WTC11 (cell line): ENCODE measurements around the gene KLHL14. TPM values are rescaled to one million over a fixed set of nuclear protein-coding genes. Genes with fewer than 3 reads are reported as not detected.

ENCODE experiments used
- ATAC-seq: fragments of 200-7000 bp; cut with Tn5 transposase; 2 replicates; pipeline ENCODE4 v1.10.0; 2021; ENCODE audit warnings: mild to moderate bottlenecking, moderate library complexity
- CTCF ChIA-PET: fragments of 300-600 bp; sonication (Branson Sonifier 250); formaldehyde crosslinking; loops from one replicate; lab custom pipeline; 2021; ENCODE audit warnings: antibody characterized with exemption; lab: Charles Lee
- POLR2A ChIA-PET: fragments of 350-600 bp; sonication (Branson Sonifier 250); formaldehyde crosslinking; loops from one replicate; lab custom pipeline; 2021; ENCODE audit warnings: antibody characterized with exemption; lab: Charles Lee
- DNase-seq: peaks from one replicate; pipeline ENCODE4 v3.0.0; 2021; ENCODE audit warnings: low spot score
- H3K27ac Mint-ChIP-seq: 2 replicates; pipeline ENCODE4 v1.8.0; 2021; ENCODE audit warnings: mixed read lengths
- H3K27me3 Mint-ChIP-seq: 2 replicates; pipeline ENCODE4 v1.8.0; 2021; ENCODE audit warnings: low read depth, mild to moderate bottlenecking, moderate library complexity, mixed read lengths
- H3K36me3 Mint-ChIP-seq: 2 replicates; pipeline ENCODE4 v1.8.0; 2021; ENCODE audit warnings: mixed read lengths
- H3K4me1 Mint-ChIP-seq: 2 replicates; pipeline ENCODE4 v1.8.0; 2022; ENCODE audit warnings: mixed read lengths
- H3K4me3 Mint-ChIP-seq: 2 replicates; pipeline ENCODE4 v1.8.0; 2021; ENCODE audit warnings: mild to moderate bottlenecking, moderate library complexity, mixed read lengths
- H3K9me3 Mint-ChIP-seq: 2 replicates; pipeline ENCODE4 v1.8.0; 2021; ENCODE audit warnings: mixed read lengths
- ATF2 ChIP-seq: sonication (generic); formaldehyde crosslinking; IDR thresholded peaks from 2 replicates; pipeline ENCODE4 v1.8.1; 2022; ENCODE audit warnings: low read depth, missing genetic modification reagents, borderline replicate concordance
- HMGXB4 ChIP-seq: sonication (generic); formaldehyde crosslinking; IDR thresholded peaks from 2 replicates; pipeline ENCODE4 v1.8.1; 2023; ENCODE audit warnings: mild to moderate bottlenecking, moderate library complexity, missing genetic modification reagents
- MXD4 ChIP-seq: fragments of 250-450 bp; sonication (Bioruptor Pico); IDR thresholded peaks from 2 replicates; pipeline ENCODE4 v1.8.0; 2021; ENCODE audit warnings: mild to moderate bottlenecking, moderate library complexity, borderline replicate concordance
- NFE2L1 ChIP-seq: sonication (generic); formaldehyde crosslinking; IDR thresholded peaks from 2 replicates; pipeline ENCODE4 v1.8.1; 2023; ENCODE audit warnings: missing genetic modification reagents
- NR1H2 ChIP-seq: sonication (generic); formaldehyde crosslinking; IDR thresholded peaks from 2 replicates; pipeline ENCODE4 v1.9.0; 2021; ENCODE audit warnings: mild to moderate bottlenecking, moderate library complexity, missing genetic modification reagents
- NR2C2 ChIP-seq: sonication (generic); formaldehyde crosslinking; IDR thresholded peaks from 2 replicates; pipeline ENCODE4 v1.8.0; 2022; ENCODE audit warnings: mild to moderate bottlenecking, missing genetic modification reagents
- PRRX2 ChIP-seq: fragments of 250-450 bp; sonication (Bioruptor Pico); IDR thresholded peaks from 2 replicates; pipeline ENCODE4 v1.8.0; 2021; ENCODE audit warnings: mild to moderate bottlenecking
- ZBTB21 ChIP-seq: sonication (generic); formaldehyde crosslinking; IDR thresholded peaks from 2 replicates; pipeline ENCODE4 v1.8.1; 2023; ENCODE audit warnings: mild to moderate bottlenecking, missing genetic modification reagents, borderline replicate concordance
- ZNF219 ChIP-seq: sonication (generic); formaldehyde crosslinking; IDR thresholded peaks from 2 replicates; pipeline ENCODE4 v1.8.0; 2023; ENCODE audit warnings: missing genetic modification reagents, mild to moderate bottlenecking, borderline replicate concordance
- ZNF263 ChIP-seq: sonication (generic); formaldehyde crosslinking; IDR thresholded peaks from 2 replicates; pipeline ENCODE4 v1.8.1; 2022; ENCODE audit warnings: low read depth, mild to moderate bottlenecking, moderate library complexity, missing genetic modification reagents
- total RNA-seq: library from RNA; stranded (reverse); gene quantifications from 3 replicates; pipeline ENCODE4 v1.2.3, GENCODE V29; 2021
- TF ChIP-seq, protein P1 (sequence below): sonication (generic); formaldehyde crosslinking; IDR thresholded peaks from 2 replicates; pipeline ENCODE4 v1.8.1; 2022; ENCODE audit warnings: mild to moderate bottlenecking, missing genetic modification reagents, moderate library complexity, borderline replicate concordance
- TF ChIP-seq, protein P2 (sequence below): sonication (generic); formaldehyde crosslinking; IDR thresholded peaks from 2 replicates; pipeline ENCODE4 v1.8.0; 2022; ENCODE audit warnings: missing genetic modification reagents
- TF ChIP-seq, protein P3 (sequence below): fragments of 200-600 bp; IDR thresholded peaks from 2 replicates; pipeline ENCODE4 v1.8.0; 2022; ENCODE audit warnings: antibody characterized with exemption
- TF ChIP-seq, protein P4 (sequence below): sonication (generic); formaldehyde crosslinking; IDR thresholded peaks from 2 replicates; pipeline ENCODE4 v1.8.1; 2022; ENCODE audit warnings: low read depth, mild to moderate bottlenecking, moderate library complexity, missing genetic modification reagents, borderline replicate concordance
- TF ChIP-seq, protein P5 (sequence below): fragments of 250-450 bp; sonication (Bioruptor Pico); IDR thresholded peaks from 2 replicates; pipeline ENCODE4 v2.1.2; 2022; ENCODE audit warnings: mild to moderate bottlenecking, moderate library complexity
- TF ChIP-seq, protein P6 (sequence below): sonication (generic); formaldehyde crosslinking; IDR thresholded peaks from 2 replicates; pipeline ENCODE4 v1.8.1; 2022; ENCODE audit warnings: mild to moderate bottlenecking, moderate library complexity, missing genetic modification reagents

The KLHL14 gene
- total RNA-seq, 1 experiment from 2014 or later, result 4.3 TPM

- peaks cover 4% of the 10 kb centered on the region; the same call in 1 of the 2 replicates for H3K9me3 Mint-ChIP-seq
- no peaks in the 10 kb centered on the region for H3K36me3 Mint-ChIP-seq
- H3K4me1 Mint-ChIP-seq, result peaks cover 7% of the 10 kb centered on the region
- H3K27me3 Mint-ChIP-seq, result no peaks in the 10 kb centered on the region
- ChIA-PET CTCF (no interaction called here), POLR2A (no interaction called here)
- no peak overlapping the region for H3K27ac Mint-ChIP-seq
- ATAC-seq (no peak), DNase-seq (no peak)
- no peak overlapping the region for H3K4me3 Mint-ChIP-seq
- TF ChIP-seq, protein P1, sequence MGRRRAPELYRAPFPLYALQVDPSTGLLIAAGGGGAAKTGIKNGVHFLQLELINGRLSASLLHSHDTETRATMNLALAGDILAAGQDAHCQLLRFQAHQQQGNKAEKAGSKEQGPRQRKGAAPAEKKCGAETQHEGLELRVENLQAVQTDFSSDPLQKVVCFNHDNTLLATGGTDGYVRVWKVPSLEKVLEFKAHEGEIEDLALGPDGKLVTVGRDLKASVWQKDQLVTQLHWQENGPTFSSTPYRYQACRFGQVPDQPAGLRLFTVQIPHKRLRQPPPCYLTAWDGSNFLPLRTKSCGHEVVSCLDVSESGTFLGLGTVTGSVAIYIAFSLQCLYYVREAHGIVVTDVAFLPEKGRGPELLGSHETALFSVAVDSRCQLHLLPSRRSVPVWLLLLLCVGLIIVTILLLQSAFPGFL (CRISPR knock-in tag), result no peak
- no peak for TF ChIP-seq PRRX2 (CRISPR knock-in tag)
Measured at GRCh38 chr18:32634876-32635431, 137.9 kb downstream of the KLHL14 start.

- Mint-ChIP-seq H3K36me3 (no peaks in the 10 kb centered on the region), H3K27ac (no peak overlapping the region), H3K4me3 (no peak overlapping the region), H3K9me3 (peaks cover 11% of the 10 kb centered on the region), H3K27me3 (no peaks in the 10 kb centered on the region), H3K4me1 (no peaks in the 10 kb centered on the region)
- CTCF ChIA-PET, result no interaction called here
- DNase-seq, result no peak
- no peak for ATAC-seq
- POLR2A ChIA-PET, result interaction anchor here (0.6 kb wide), 1 partner anchor 203 kb away, joined by 3 read pairs; no protein-coding TSS in a partner anchor
- TF ChIP-seq, protein P2, sequence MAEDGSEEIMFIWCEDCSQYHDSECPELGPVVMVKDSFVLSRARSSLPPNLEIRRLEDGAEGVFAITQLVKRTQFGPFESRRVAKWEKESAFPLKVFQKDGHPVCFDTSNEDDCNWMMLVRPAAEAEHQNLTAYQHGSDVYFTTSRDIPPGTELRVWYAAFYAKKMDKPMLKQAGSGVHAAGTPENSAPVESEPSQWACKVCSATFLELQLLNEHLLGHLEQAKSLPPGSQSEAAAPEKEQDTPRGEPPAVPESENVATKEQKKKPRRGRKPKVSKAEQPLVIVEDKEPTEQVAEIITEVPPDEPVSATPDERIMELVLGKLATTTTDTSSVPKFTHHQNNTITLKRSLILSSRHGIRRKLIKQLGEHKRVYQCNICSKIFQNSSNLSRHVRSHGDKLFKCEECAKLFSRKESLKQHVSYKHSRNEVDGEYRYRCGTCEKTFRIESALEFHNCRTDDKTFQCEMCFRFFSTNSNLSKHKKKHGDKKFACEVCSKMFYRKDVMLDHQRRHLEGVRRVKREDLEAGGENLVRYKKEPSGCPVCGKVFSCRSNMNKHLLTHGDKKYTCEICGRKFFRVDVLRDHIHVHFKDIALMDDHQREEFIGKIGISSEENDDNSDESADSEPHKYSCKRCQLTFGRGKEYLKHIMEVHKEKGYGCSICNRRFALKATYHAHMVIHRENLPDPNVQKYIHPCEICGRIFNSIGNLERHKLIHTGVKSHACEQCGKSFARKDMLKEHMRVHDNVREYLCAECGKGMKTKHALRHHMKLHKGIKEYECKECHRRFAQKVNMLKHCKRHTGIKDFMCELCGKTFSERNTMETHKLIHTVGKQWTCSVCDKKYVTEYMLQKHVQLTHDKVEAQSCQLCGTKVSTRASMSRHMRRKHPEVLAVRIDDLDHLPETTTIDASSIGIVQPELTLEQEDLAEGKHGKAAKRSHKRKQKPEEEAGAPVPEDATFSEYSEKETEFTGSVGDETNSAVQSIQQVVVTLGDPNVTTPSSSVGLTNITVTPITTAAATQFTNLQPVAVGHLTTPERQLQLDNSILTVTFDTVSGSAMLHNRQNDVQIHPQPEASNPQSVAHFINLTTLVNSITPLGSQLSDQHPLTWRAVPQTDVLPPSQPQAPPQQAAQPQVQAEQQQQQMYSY (CRISPR knock-in tag), result no peak
- TF ChIP-seq, protein P3, sequence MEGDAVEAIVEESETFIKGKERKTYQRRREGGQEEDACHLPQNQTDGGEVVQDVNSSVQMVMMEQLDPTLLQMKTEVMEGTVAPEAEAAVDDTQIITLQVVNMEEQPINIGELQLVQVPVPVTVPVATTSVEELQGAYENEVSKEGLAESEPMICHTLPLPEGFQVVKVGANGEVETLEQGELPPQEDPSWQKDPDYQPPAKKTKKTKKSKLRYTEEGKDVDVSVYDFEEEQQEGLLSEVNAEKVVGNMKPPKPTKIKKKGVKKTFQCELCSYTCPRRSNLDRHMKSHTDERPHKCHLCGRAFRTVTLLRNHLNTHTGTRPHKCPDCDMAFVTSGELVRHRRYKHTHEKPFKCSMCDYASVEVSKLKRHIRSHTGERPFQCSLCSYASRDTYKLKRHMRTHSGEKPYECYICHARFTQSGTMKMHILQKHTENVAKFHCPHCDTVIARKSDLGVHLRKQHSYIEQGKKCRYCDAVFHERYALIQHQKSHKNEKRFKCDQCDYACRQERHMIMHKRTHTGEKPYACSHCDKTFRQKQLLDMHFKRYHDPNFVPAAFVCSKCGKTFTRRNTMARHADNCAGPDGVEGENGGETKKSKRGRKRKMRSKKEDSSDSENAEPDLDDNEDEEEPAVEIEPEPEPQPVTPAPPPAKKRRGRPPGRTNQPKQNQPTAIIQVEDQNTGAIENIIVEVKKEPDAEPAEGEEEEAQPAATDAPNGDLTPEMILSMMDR, result no peak
- TF ChIP-seq, protein P1 (CRISPR knock-in tag), result no peak
- TF ChIP-seq ZNF219 (CRISPR knock-in tag), result no peak
- TF ChIP-seq, protein P4, sequence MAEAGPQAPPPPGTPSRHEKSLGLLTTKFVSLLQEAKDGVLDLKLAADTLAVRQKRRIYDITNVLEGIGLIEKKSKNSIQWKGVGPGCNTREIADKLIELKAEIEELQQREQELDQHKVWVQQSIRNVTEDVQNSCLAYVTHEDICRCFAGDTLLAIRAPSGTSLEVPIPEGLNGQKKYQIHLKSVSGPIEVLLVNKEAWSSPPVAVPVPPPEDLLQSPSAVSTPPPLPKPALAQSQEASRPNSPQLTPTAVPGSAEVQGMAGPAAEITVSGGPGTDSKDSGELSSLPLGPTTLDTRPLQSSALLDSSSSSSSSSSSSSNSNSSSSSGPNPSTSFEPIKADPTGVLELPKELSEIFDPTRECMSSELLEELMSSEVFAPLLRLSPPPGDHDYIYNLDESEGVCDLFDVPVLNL (CRISPR knock-in tag), result no peak
- no peak for TF ChIP-seq HMGXB4
- no peak for TF ChIP-seq ZNF263 (CRISPR knock-in tag)
- TF ChIP-seq, protein P5, sequence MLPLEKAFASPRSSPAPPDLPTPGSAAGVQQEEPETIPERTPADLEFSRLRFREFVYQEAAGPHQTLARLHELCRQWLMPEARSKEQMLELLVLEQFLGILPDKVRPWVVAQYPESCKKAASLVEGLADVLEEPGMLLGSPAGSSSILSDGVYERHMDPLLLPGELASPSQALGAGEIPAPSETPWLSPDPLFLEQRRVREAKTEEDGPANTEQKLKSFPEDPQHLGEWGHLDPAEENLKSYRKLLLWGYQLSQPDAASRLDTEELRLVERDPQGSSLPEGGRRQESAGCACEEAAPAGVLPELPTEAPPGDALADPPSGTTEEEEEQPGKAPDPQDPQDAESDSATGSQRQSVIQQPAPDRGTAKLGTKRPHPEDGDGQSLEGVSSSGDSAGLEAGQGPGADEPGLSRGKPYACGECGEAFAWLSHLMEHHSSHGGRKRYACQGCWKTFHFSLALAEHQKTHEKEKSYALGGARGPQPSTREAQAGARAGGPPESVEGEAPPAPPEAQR (CRISPR knock-in tag), result no peak
- no peak for TF ChIP-seq MXD4
- TF ChIP-seq NFE2L1, result no peak
- no peak for TF ChIP-seq NR2C2 (CRISPR knock-in tag)
- no peak for TF ChIP-seq ATF2 (CRISPR knock-in tag)
- no peak for TF ChIP-seq NR1H2 (CRISPR knock-in tag)
- TF ChIP-seq, protein P6, sequence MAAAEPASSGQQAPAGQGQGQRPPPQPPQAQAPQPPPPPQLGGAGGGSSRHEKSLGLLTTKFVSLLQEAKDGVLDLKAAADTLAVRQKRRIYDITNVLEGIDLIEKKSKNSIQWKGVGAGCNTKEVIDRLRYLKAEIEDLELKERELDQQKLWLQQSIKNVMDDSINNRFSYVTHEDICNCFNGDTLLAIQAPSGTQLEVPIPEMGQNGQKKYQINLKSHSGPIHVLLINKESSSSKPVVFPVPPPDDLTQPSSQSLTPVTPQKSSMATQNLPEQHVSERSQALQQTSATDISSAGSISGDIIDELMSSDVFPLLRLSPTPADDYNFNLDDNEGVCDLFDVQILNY (CRISPR knock-in tag), result no peak
- no peak for TF ChIP-seq ZBTB21 (CRISPR knock-in tag)
Measured at GRCh38 chr18:32629981-32630700, 142.7 kb downstream of the KLHL14 start.
